Right ventricle myocardium inferior (tissue), 1 donor: ENCODE results near the gene GSN. TPM values are rescaled to one million over a fixed set of nuclear protein-coding genes. Genes with fewer than 3 reads are reported as not detected.

Source experiments
- ATAC-seq: fragments of 200-7000 bp; cut with Tn5 transposase; one replicate; pipeline ENCODE4 v1.9.1; 2020; ENCODE audit warnings: mild to moderate bottlenecking, moderate library complexity
- DNase-seq: peaks from one replicate; pipeline ENCODE4 v3.0.0; 2021; ENCODE audit errors: missing footprints
- intact Hi-C: fragments of 100-400 bp; cut with DNase I; formaldehyde crosslinking; loops from one replicate; pipeline ENCODE4 v1.11.0; 2022
- total RNA-seq: library from RNA; stranded (reverse); fragmentation: NEBNext Ultra II Directional; extraction: Animal tissue kit (Norgen Biotek cat#: 25700); gene quantifications from one replicate; pipeline ENCODE4 v1.2.1, GENCODE V29; 2021
- donor health status: DM: no; HTN: yes; CAD: no; lungs with severe emphysema.

GSN gene
- total RNA-seq, 1 donor from 2014 or later, result 966 TPM

- peak; percentile 56 for ATAC-seq
- intact Hi-C loops, result no loop called here
- DNase-seq, result no peak
Measured at GRCh38 chr9:121240472-121241135, 27.4 kb upstream of the GSN start.

- intact Hi-C loops, result no loop called here
- ATAC-seq (peak; percentile 45), DNase-seq (no peak)
Measured at GRCh38 chr9:121242219-121242958, 25.6 kb upstream of the GSN start.

- ATAC-seq (peak; percentile 68), DNase-seq (no peak)
- intact Hi-C loops, result no loop called here
Measured at GRCh38 chr9:121242959-121243346, 25.0 kb upstream of the GSN start.

- no peak for ATAC-seq
- intact Hi-C loops, result no loop called here
- DNase-seq, result no peak
Measured at GRCh38 chr9:121246821-121247561, 21.0 kb upstream of the GSN start.

GRCh38 chr9:121249563-121249962 is 18.4 kb upstream of the GSN start:
- DNase-seq (no peak), ATAC-seq (no peak)
- intact Hi-C loops, result no loop called here

- ATAC-seq (no peak), DNase-seq (no peak)
- intact Hi-C loops, result no loop called here
Measured at GRCh38 chr9:121252104-121252851, 15.7 kb upstream of the GSN start.

GRCh38 chr9:121253162-121253561 is 14.8 kb upstream of the GSN start:
- intact Hi-C loops, result no loop called here
- ATAC-seq (no peak), DNase-seq (no peak)

- ATAC-seq (peak; percentile 20), DNase-seq (no peak)
- intact Hi-C loops, result no loop called here
Measured at GRCh38 chr9:121253821-121254501, 14.0 kb upstream of the GSN start.

GRCh38 chr9:121259498-121259897 is 8.5 kb upstream of the GSN start:
- intact Hi-C loops, result no loop called here
- ATAC-seq, result no peak

GRCh38 chr9:121259935-121260334 is 8.0 kb upstream of the GSN start:
- intact Hi-C loops, result no loop called here
- ATAC-seq (no peak), DNase-seq (no peak)

More at GRCh38 chr9:121259498-121259897, 8.5 kb upstream of the GSN start:
- DNase-seq, result no peak

- intact Hi-C loops, result no loop called here
- no peak for ATAC-seq
- DNase-seq, result no peak
Measured at GRCh38 chr9:121260457-121261106, 7.4 kb upstream of the GSN start.

- intact Hi-C loops, result no loop called here
- DNase-seq (peak; percentile 50), ATAC-seq (peak; percentile 58)
Measured at GRCh38 chr9:121261107-121261460, 6.9 kb upstream of the GSN start.

- intact Hi-C loops, result no loop called here
- ATAC-seq, result no peak
- no peak for DNase-seq
Measured at GRCh38 chr9:121261755-121262154, 6.2 kb upstream of the GSN start.

- intact Hi-C loops, result no loop called here
- no peak for DNase-seq
Measured at GRCh38 chr9:121262423-121262822, 5.5 kb upstream of the GSN start.

GRCh38 chr9:121262953-121263352 is 5.0 kb upstream of the GSN start:
- intact Hi-C loops, result no loop called here
- no peak for ATAC-seq
- no peak for DNase-seq

More at GRCh38 chr9:121262423-121262822, 5.5 kb upstream of the GSN start:
- no peak for ATAC-seq

- intact Hi-C loops, result loop anchor here (2.0 to 5.0 kb wide), 2 partner anchors 44 to 51 kb away; no protein-coding TSS in a partner anchor
- ATAC-seq (no peak), DNase-seq (no peak)
Measured at GRCh38 chr9:121266356-121266755, 1.6 kb upstream of the GSN start.

- DNase-seq, result peak; percentile 67
- peak; percentile 27 for ATAC-seq
- intact Hi-C loops, result loop anchor here (2.0 to 5.0 kb wide), 2 partner anchors 44 to 50 kb away; no protein-coding TSS in a partner anchor
Measured at GRCh38 chr9:121266906-121267650, 884 bp upstream of the GSN start.

- no peak for DNase-seq
- intact Hi-C loops, result loop anchor here (5.0 kb wide), 1 partner anchor 49 kb away; no protein-coding TSS in a partner anchor
- ATAC-seq, result peak; percentile 3
Measured at GRCh38 chr9:121268598-121268850, 562 bp downstream of the GSN start.
